NCI-H1694 (cell line): Measurements from ENCODE around the gene KLF15.
A peak's percentile ranks its signal among the peaks of the same experiment; 100 is the strongest.

ENCODE experiments used
- DNase-seq: peaks from one replicate; lab custom pipeline; 2025; lab: John Stamatoyannopoulos, UW

Gene KLF15

GRCh38 chr3:126320517-126321293 is 36.5 kb downstream of the KLF15 start:
- DNase-seq: no peak

- no peak for DNase-seq
These were observed 37.4 kb downstream of the KLF15 start for GRCh38 chr3:126319701-126320295.

- DNase-seq: no peak
These were observed 39.9 kb downstream of the KLF15 start for GRCh38 chr3:126317029-126317996.

- no peak for DNase-seq
These were observed 40.7 kb downstream of the KLF15 start for GRCh38 chr3:126316501-126316939.

- no peak for DNase-seq
These were observed 41.2 kb downstream of the KLF15 start for GRCh38 chr3:126316031-126316461.

GRCh38 chr3:126314790-126315658 is 42.2 kb downstream of the KLF15 start:
- no peak for DNase-seq

- no peak for DNase-seq
These were observed 42.9 kb downstream of the KLF15 start for GRCh38 chr3:126314305-126314789.

- DNase-seq: peak; percentile 33
These were observed 43.5 kb downstream of the KLF15 start for GRCh38 chr3:126313580-126314304.

- no peak for DNase-seq
These were observed 44.0 kb downstream of the KLF15 start for GRCh38 chr3:126313166-126313565.

- no peak for DNase-seq
These were observed 44.9 kb downstream of the KLF15 start for GRCh38 chr3:126312341-126312740.

GRCh38 chr3:126311338-126311978 is 45.8 kb downstream of the KLF15 start:
- DNase-seq: no peak

GRCh38 chr3:126310816-126311215 is 46.4 kb downstream of the KLF15 start:
- DNase-seq: no peak

GRCh38 chr3:126309861-126310655 is 47.1 kb downstream of the KLF15 start:
- DNase-seq: no peak

- DNase-seq: no peak
These were observed 48.0 kb downstream of the KLF15 start for GRCh38 chr3:126309165-126309564.

- DNase-seq: no peak
These were observed 48.6 kb downstream of the KLF15 start for GRCh38 chr3:126308394-126309125.

GRCh38 chr3:126307591-126308393 is 49.4 kb downstream of the KLF15 start:
- DNase-seq: no peak

GRCh38 chr3:126306888-126307482 is 50.2 kb downstream of the KLF15 start:
- no peak for DNase-seq
